K562 (cell line): ENCODE measurements around the gene CARMIL1. TPM values are rescaled to one million over a fixed set of nuclear protein-coding genes. Genes with fewer than 3 reads are reported as not detected.
A peak's percentile ranks its signal among the peaks of the same experiment; 100 is the strongest.

Experiments used
- ATAC-seq: fragments of 200-7000 bp; cut with Tn5 transposase; 3 replicates; pipeline ENCODE4 v1.9.1; 2020; ENCODE audit warnings: moderate library complexity
- BruUV-seq: library from RNA; stranded (reverse); fragments of 400-500 nt; replicated peaks from 2 replicates; lab custom pipeline; 2021; lab: Mats Ljungman, UMichigan
- CTCF ChIA-PET: fragments of 300-600 bp; formaldehyde crosslinking; extraction: SDS; loops from one replicate; lab custom pipeline; 2021; ENCODE audit warnings: low intra/inter-chr PET ratio; lab: Yijun Ruan, JAX
- POLR2A ChIA-PET: fragments of 300-600, 350-650 bp; sonication (Branson Sonifier 250); formaldehyde crosslinking; extraction: SDS; loops from one replicate; lab custom pipeline; 2021; ENCODE audit warnings: antibody characterized with exemption, inconsistent platforms; lab: Yijun Ruan, JAX
- DNase-seq, 4 experiments: peaks; one replicate each; pipeline versions ENCODE4 v3.0.0 to v3.0.0-alpha.2; 2011 to 2018; ENCODE audit warnings: low spot score in 3 of 4, mixed read lengths in 3 of 4; ENCODE audit errors: extremely low read depth in 1 of 4
- FAIRE-seq: peaks from 2 replicates; lab custom pipeline; 2011; peaks lifted over from hg19 to GRCh38; lab: Jason Lieb, UNC
- H2AFZ ChIP-seq: 2 replicates; pipeline ENCODE4 v1.6.0; 2011; ENCODE audit warnings: low read depth, low read length, control low read depth, inconsistent platforms
- H3K27ac ChIP-seq: fragments of 200-600 bp; 3 replicates; pipeline ENCODE4 v1.8.0; 2011; ENCODE audit warnings: low read depth, mild to moderate bottlenecking, control low read depth, inconsistent platforms, low read length, moderate library complexity, mixed read lengths; ENCODE audit errors: extremely low read depth
- H3K27me3 ChIP-seq, 2 experiments: fragments of 300-600 bp in 1 of 2; 2 replicates in 1 of 2; 3 replicates in 1 of 2; pipeline versions ENCODE4 v1.6.0 to v1.8.0; 2011; ENCODE audit warnings: inconsistent platforms in 2 of 2, low read length in 2 of 2, mild to moderate bottlenecking in 1 of 2, mixed read lengths in 1 of 2, moderate library complexity in 1 of 2; ENCODE audit not compliant: control insufficient read depth in 2 of 2, insufficient read depth in 2 of 2
- H3K36me3 ChIP-seq: fragments of 300-600 bp; 3 replicates; pipeline ENCODE4 v1.8.0; 2011; ENCODE audit warnings: mild to moderate bottlenecking, low read length, inconsistent platforms; ENCODE audit not compliant: control insufficient read depth, insufficient read depth
- H3K4me1 ChIP-seq, 2 experiments: fragments of 200-600 bp in 1 of 2; replicated peaks in 1 of 2; 2 replicates in 1 of 2; 3 replicates in 1 of 2; pipeline versions ENCODE4 v1.5.1 to v1.8.0; 2011; ENCODE audit warnings: inconsistent platforms in 2 of 2, low read length in 2 of 2, mild to moderate bottlenecking in 1 of 2, mixed read lengths in 1 of 2, moderate library complexity in 1 of 2; ENCODE audit not compliant: control insufficient read depth in 2 of 2, insufficient read depth in 2 of 2
- H3K4me2 ChIP-seq: 2 replicates; pipeline ENCODE4 v1.6.1; 2011; ENCODE audit warnings: low read length, control low read depth, inconsistent platforms, mixed read lengths; ENCODE audit not compliant: insufficient read depth
- H3K4me3 ChIP-seq: fragments of 200-600 bp; sonication (generic), shearing (Covaris generic); 2 replicates; pipeline ENCODE4 v1.5.1; 2016; ENCODE audit warnings: control low read depth, inconsistent platforms
- H3K79me2 ChIP-seq: fragments of 200-600 bp; 3 replicates; pipeline ENCODE4 v1.8.0; 2011; ENCODE audit warnings: low read length, inconsistent platforms; ENCODE audit not compliant: control insufficient read depth, insufficient read depth
- H3K9ac ChIP-seq, 2 experiments: 2 replicates each; pipeline versions ENCODE4 v1.6.0 to v1.6.1; 2011; ENCODE audit warnings: low read depth in 2 of 2, low read length in 2 of 2, control low read depth in 1 of 2, inconsistent platforms in 1 of 2, mild to moderate bottlenecking in 1 of 2, mixed read lengths in 1 of 2; ENCODE audit not compliant: insufficient read depth in 1 of 2
- H3K9me1 ChIP-seq: one replicate; pipeline ENCODE4 v1.6.0; 2011; ENCODE audit warnings: inconsistent platforms, mild to moderate bottlenecking, low read length, moderate library complexity; ENCODE audit not compliant: control insufficient read depth, insufficient read depth
- H3K9me3 ChIP-seq: replicated peaks from 2 replicates; pipeline ENCODE4 v1.5.1; 2011; ENCODE audit warnings: low read depth, low read length, inconsistent platforms; ENCODE audit not compliant: control insufficient read depth, insufficient read depth
- H4K20me1 ChIP-seq: replicated peaks from 2 replicates; pipeline ENCODE4 v1.6.1; 2011; ENCODE audit warnings: low read length, inconsistent platforms, mixed read lengths; ENCODE audit not compliant: control insufficient read depth, insufficient read depth
- ATF7 ChIP-seq: fragments of 450-650 bp; IDR thresholded peaks from 2 replicates; pipeline ENCODE4 v1.7.1; 2014; ENCODE audit warnings: mild to moderate bottlenecking, moderate library complexity
- BCLAF1 ChIP-seq, 2 experiments: fragments of 450-650 bp in 1 of 2; IDR thresholded peaks; 2 replicates each; pipeline ENCODE4 v1.6.1; 2011 to 2017; ENCODE audit warnings: low read depth in 2 of 2, antibody characterized with exemption in 1 of 2, borderline replicate concordance in 1 of 2, low read length in 1 of 2, mild to moderate bottlenecking in 1 of 2, mixed read lengths in 1 of 2; ENCODE audit not compliant: control insufficient read depth in 1 of 2
- MTA2 ChIP-seq: fragments of 450-650 bp; IDR thresholded peaks from 2 replicates; pipeline ENCODE4 v1.6.1; 2016; ENCODE audit warnings: low read depth
- PHB ChIP-seq: fragments of 250-450 bp; sonication (Bioruptor Pico); IDR thresholded peaks from 2 replicates; pipeline ENCODE4 v1.5.0; 2021
- ZNF444 ChIP-seq: fragments of 250-450 bp; sonication (Bioruptor Pico); IDR thresholded peaks from 2 replicates; pipeline ENCODE4 v1.4.0; 2020; ENCODE audit warnings: mild to moderate bottlenecking, moderate library complexity
- ZNF644 ChIP-seq: fragments of 200-800 bp; sonication (Bioruptor generic); IDR thresholded peaks from 2 replicates; pipeline ENCODE4 v1.6.1; 2016; ENCODE audit warnings: low read depth, missing genetic modification characterization, missing compliant biosample characterization
- WGBS: fragments of 100-300 bp; shearing (Covaris generic); methylation state at CpG from one replicate; pipeline ENCODE4 v1.1.6; 2016; ENCODE audit warnings: low coverage, mixed read lengths; ENCODE audit not compliant: insufficient coverage; ENCODE audit errors: missing lambda C conversion rate; 5-methylcytosine and 5-hydroxymethylcytosine counted together
- in situ Hi-C: fragments of 300-500 bp; cut with MboI; formaldehyde crosslinking; loops from 4 replicates; pipeline ENCODE4 v1.15.0; 2018; ENCODE audit warnings: inconsistent platforms, mixed read lengths
- intact Hi-C: fragments of 100-400 bp; cut with micrococcal nuclease; formaldehyde crosslinking; loops from 2 replicates; pipeline ENCODE4 v1.14.2; 2022
- polyA plus RNA-seq, 8 experiments: library from polyadenylated mRNA; depleted of rRNA in 4 of 8; stranded (reverse) in 5 of 8; unstranded in 3 of 8; fragments of >200 nt; fragmentation: Nextera tagmentation in 2 of 8; fragmentation: Illumina TruSeq in 1 of 8; extraction: Ambion mirVana in 2 of 8; extraction: Trizol in 1 of 8; gene quantifications; 2 replicates each; pipeline versions ENCODE4 v1.2.1 to v1.2.3, GENCODE V29; 2011 to 2014; ENCODE audit warnings: inconsistent platforms in 1 of 8, missing spikeins in 1 of 8
- total RNA-seq, 7 experiments: library from RNA; depleted of rRNA in 6 of 7; stranded (reverse); fragments of >200 nt in 6 of 7; fragmentation: Illumina TruSeq in 2 of 7; extraction: Trizol in 2 of 7; gene quantifications; 2 replicates each; pipeline versions ENCODE4 v1.2.1 to v1.2.3, GENCODE V29; 2011 to 2021; ENCODE audit warnings: low replicate concordance in 1 of 7
- TF ChIP-seq, protein P1 (sequence below), 2 experiments: fragments of 450-650 bp in 1 of 2; sonication (generic) in 1 of 2; formaldehyde crosslinking in 1 of 2; IDR thresholded peaks in 1 of 2; conservative IDR thresholded peaks in 1 of 2; 2 replicates each; pipeline versions ENCODE4 v1.6.1 to v1.8.1; 2016 to 2023; ENCODE audit warnings: mild to moderate bottlenecking in 2 of 2, moderate library complexity in 2 of 2, inconsistent platforms in 1 of 2, missing genetic modification reagents in 1 of 2

Gene CARMIL1
- total and polyA plus RNA-seq, 9 of the 15 experiments (the other 6 are each of a cell fraction or from before 2014, with no cell fraction given): 0.04 to 0.32 (median 0.10) TPM; not detected in 1

- no peak for TF ChIP-seq MTA2
- TF ChIP-seq PHB: no peak
- no peak for TF ChIP-seq ZNF644 (tag)
- no peak for TF ChIP-seq ZNF444 (CRISPR knock-in tag)
- TF ChIP-seq, all 486 proteins: peak for 7
These were observed 245.4 kb downstream of the CARMIL1 start (continued) for GRCh38 chr6:25524542-25524941.

DNA sequence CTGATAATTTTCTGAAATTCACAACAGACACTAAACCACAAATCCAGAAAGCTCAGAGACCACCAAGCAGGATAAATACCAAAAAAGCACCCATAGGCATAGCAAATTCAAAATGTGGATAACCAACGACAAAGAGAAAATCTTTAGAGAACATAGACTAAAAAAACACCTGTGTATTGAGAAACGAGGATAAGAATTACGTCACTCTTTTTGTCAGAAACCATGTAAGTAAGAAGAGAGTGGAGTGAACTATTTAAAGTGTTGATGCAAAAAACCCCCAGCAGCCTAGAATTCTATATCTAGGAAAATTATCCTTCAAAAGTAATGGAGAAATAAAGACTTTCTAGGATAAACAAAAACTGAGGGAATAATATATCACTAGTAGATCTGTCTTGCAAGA, 245.9 kb downstream of the CARMIL1 start:
- Histone ChIP-seq H3K9ac (no peak overlapping the region), H3K4me1 (no peaks in the 10 kb centered on the region), H2AFZ (no peak overlapping the region), H3K27ac (no peak overlapping the region), H4K20me1 (no peaks in the 10 kb centered on the region), H3K9me3 (no peaks in the 10 kb centered on the region), H3K4me2 (no peak overlapping the region), H3K36me3 (no peaks in the 10 kb centered on the region), H3K9me1 (no peaks in the 10 kb centered on the region), H3K4me3 (no peak overlapping the region), H3K27me3 (peaks cover 0 to 4% of the 10 kb centered on the region in 2 experiments; a peak in 2 of 5 replicates), H3K79me2 (no peaks in the 10 kb centered on the region)
- BruUV-seq: no TSS peak
- intact Hi-C loops: no loop called here
- ChIA-PET POLR2A (interaction anchor here (0.6 kb wide), 1 partner anchor 683 kb away, joined by 5 read pairs; no protein-coding TSS in a partner anchor), CTCF (no interaction called here)
- WGBS: 0% methylated on average over 3 of the region's 3 CpGs
- ATAC-seq (no peak), FAIRE-seq (no peak), DNase-seq (no peak)
- TF ChIP-seq BCLAF1 (IDR thresholded peaks at IDR 0.05; ENCODE audit: borderline replicate concordance in 1 of 2, control insufficient read depth in 1 of 2, low read depth in 2 of 2, low read length in 1 of 2) (no peak), ATF7 (peak; percentile 57; the same call in 1 of the 2 replicates)
- TF ChIP-seq, protein P1, sequence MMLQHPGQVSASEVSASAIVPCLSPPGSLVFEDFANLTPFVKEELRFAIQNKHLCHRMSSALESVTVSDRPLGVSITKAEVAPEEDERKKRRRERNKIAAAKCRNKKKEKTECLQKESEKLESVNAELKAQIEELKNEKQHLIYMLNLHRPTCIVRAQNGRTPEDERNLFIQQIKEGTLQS (IDR thresholded peaks at IDR 0.05): 0 out of 2 replicates have a peak, but pooled peaks have one; percentile 49
- TF ChIP-seq, protein P1 (CRISPR knock-in tag; conservative IDR thresholded peaks at IDR 0.05): no peak
- in situ Hi-C loops: no loop called here
